Activated naive CD8-positive, alpha-beta T cell treated with anti-CD3 and anti-CD28 coated beads, Interleukin-2, amount 50 U/mL, for 16 hours (primary cell): ENCODE measurements around the gene NARF.
"Not testable (repeated sequence)": the region's sequence is repeated elsewhere in the genome, so short reads cannot be mapped to it uniquely, and the experiment has no call there.

ENCODE experiments used
- DNase-seq: peaks from one replicate; pipeline ENCODE4 v3.0.0-alpha.2; 2020; ENCODE audit warnings: low read depth, low spot score

NARF gene

GRCh38 chr17:82446124-82446523, 12.4 kb upstream of the NARF start:
- no peak for DNase-seq

GRCh38 chr17:82446649-82447048, 11.9 kb upstream of the NARF start:
- no peak for DNase-seq

- no peak for DNase-seq
These were observed 10.7 kb upstream of the NARF start for GRCh38 chr17:82447876-82448275.

GRCh38 chr17:82449131-82449882, 9.2 kb upstream of the NARF start:
- no peak for DNase-seq

- DNase-seq, result no peak
These were observed 8.6 kb upstream of the NARF start for GRCh38 chr17:82449883-82450356.

- peak; percentile 85 for DNase-seq
These were observed 8.0 kb upstream of the NARF start, which contains the start of gene CYBC1 for GRCh38 chr17:82450357-82451106. CYBC1 (minus strand) TSS chr17:82450752; CDS start chr17:82449254, 1,498 bp downstream.

- no peak for DNase-seq
These were observed 6.4 kb upstream of the NARF start for GRCh38 chr17:82452162-82452561.

GRCh38 chr17:82453151-82453550, 5.4 kb upstream of the NARF start:
- DNase-seq, result not testable (repeated sequence)

GRCh38 chr17:82453706-82454105, 4.8 kb upstream of the NARF start:
- not testable (repeated sequence) for DNase-seq

- DNase-seq, result no peak
These were observed 1.2 kb upstream of the NARF start for GRCh38 chr17:82457073-82457928.

- DNase-seq, result no peak
These were observed 687 bp upstream of the NARF start for GRCh38 chr17:82457929-82458178.

- DNase-seq, result no peak
These were observed 414 bp downstream of the NARF start for GRCh38 chr17:82458885-82459424.

GRCh38 chr17:82459936-82460335, 1.4 kb downstream of the NARF start:
- not testable (repeated sequence) for DNase-seq

- no peak for DNase-seq
These were observed 3.4 kb downstream of the NARF start for GRCh38 chr17:82461827-82462524.

- DNase-seq, result no peak
These were observed 4.8 kb downstream of the NARF start for GRCh38 chr17:82463391-82463790.

- DNase-seq, result no peak
These were observed 5.5 kb downstream of the NARF start for GRCh38 chr17:82463925-82464566.

GRCh38 chr17:82464567-82464929, 6.0 kb downstream of the NARF start:
- no peak for DNase-seq

GRCh38 chr17:82465023-82465603, 6.6 kb downstream of the NARF start:
- no peak for DNase-seq

- no peak for DNase-seq
These were observed 10.2 kb downstream of the NARF start for GRCh38 chr17:82468692-82469091.

- DNase-seq, result no peak
These were observed 11.5 kb downstream of the NARF start for GRCh38 chr17:82470065-82470464.
